ENCODE measurements around the gene PER3. TPM values are rescaled to one million over a fixed set of nuclear protein-coding genes. Genes with fewer than 3 reads are reported as not detected.
A peak's percentile ranks its signal among the peaks of the same experiment; 100 is the strongest.

PER3 gene
- total and polyA plus RNA-seq, 9 of the 15 experiments (the other 6 are each of a cell fraction or from before 2014, with no cell fraction given), result 11.9 to 22.5 (median 14.6) TPM

DNA sequence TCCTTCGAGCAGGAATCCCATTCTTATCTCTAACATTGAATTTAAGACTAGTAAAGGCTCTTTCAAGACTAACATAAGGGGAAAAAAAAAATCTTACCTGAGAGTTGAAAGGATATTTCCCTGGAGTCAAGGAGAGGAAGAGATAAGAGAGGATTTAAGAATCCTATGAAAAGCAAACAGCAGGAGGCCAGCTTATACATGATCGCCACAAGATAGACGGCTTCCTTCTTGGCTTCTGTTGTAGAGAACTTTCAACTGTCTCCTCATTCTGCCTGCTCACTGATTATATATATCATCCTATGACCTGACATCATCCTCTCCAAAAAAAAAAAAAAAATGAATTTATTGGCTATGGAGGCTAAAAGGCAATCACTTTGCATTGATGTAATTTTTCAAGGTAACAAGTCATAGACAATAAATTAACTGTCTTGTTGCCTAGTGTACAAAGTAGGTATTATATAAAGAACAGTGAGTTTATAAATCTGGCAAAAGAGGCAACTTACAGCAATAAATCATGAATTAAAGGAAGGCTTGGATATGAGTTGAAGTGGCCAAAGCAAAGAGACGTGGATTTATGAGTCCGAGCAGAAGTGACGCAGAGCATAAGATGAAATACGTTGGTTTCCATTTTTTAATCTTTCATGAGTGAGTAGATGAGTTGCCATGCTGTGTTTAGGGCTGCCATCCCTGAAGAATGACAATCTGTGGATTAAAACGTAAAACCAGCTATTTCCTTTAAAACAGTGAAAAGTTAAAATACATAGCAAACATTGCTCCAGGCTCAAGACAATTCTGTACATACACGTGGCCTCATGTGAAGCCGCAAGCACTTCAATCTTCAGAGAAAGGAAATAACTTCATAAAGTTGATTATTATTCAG, 69.0 kb downstream of the PER3 start, which contains the start of gene UTS2:
UTS2 (minus strand) TSS at position 262 of the 880 bp plus-strand sequence; CDS start at position 200, 62 bp downstream.
- no peaks in the 10 kb centered on the region for H4K20me1 ChIP-seq (replicated peaks; ENCODE audit: control insufficient read depth, insufficient read depth, low read length)
- no peak within 1 kb of the TSS for H2AFZ ChIP-seq (ENCODE audit: low read depth, low read length)
- H3K9ac ChIP-seq (ENCODE audit: insufficient read depth in 1 of 2, low read depth in 2 of 2, low read length in 2 of 2), result no peak within 1 kb of the TSS
- H3K9me3 ChIP-seq (replicated peaks; ENCODE audit: control insufficient read depth, insufficient read depth, low read depth, low read length), result no peaks in the 10 kb centered on the region
- in situ Hi-C loops (cut with MboI), result no loop called here
- WGBS (ENCODE audit: insufficient coverage, low coverage, missing lambda C conversion rate), result 27% methylated on average over 10 of the region's 10 CpGs
- peaks cover 2 to 13% of the 10 kb centered on the region in 2 experiments; a peak in 4 of 5 replicates for H3K4me1 ChIP-seq (replicated peaks in 1 of 2; ENCODE audit: control insufficient read depth in 2 of 2, insufficient read depth in 2 of 2, low read length in 2 of 2)
- H3K27me3 ChIP-seq (ENCODE audit: control insufficient read depth in 2 of 2, insufficient read depth in 2 of 2, low read length in 2 of 2), result no peaks in the 10 kb centered on the region
- H3K4me3 ChIP-seq, result no peak within 1 kb of the TSS
- ChIA-PET POLR2A (interaction anchor here (1.3 kb wide), 1 partner anchor 12 kb away, joined by 3 read pairs; no protein-coding TSS in a partner anchor), CTCF (ENCODE audit: low intra/inter-chr PET ratio) (interaction anchor here (0.6 kb wide), 1 partner anchor 101 kb away, joined by 5 read pairs; no protein-coding TSS in a partner anchor)
- no TSS peak for BruUV-seq (replicated peaks)
- H3K36me3 ChIP-seq (ENCODE audit: control insufficient read depth, insufficient read depth, low read length), result no peaks in the 10 kb centered on the region
- no peak within 1 kb of the TSS for H3K4me2 ChIP-seq (ENCODE audit: insufficient read depth, low read length)
- intact Hi-C loops (cut with micrococcal nuclease), result no loop called here
- DNase-seq (ENCODE audit: extremely low read depth in 1 of 4, low spot score in 3 of 4) (peak in 1 of 4 experiments; percentile 25), ATAC-seq (0 out of 3 replicates have a peak, but pooled peaks have one; percentile 17), FAIRE-seq (peak; percentile 15)
- no peak within 1 kb of the TSS for H3K27ac ChIP-seq (ENCODE audit: extremely low read depth, low read depth, low read length)
- H3K9me1 ChIP-seq (ENCODE audit: control insufficient read depth, insufficient read depth, low read length), result no peaks in the 10 kb centered on the region
- no peaks in the 10 kb centered on the region for H3K79me2 ChIP-seq (ENCODE audit: control insufficient read depth, insufficient read depth, low read length)
- TF ChIP-seq MGA (IDR thresholded peaks at IDR 0.05) (no peak), NFIC (IDR thresholded peaks at IDR 0.05) (no peak), TCF15 (CRISPR knock-in tag; IDR thresholded peaks at IDR 0.05) (no peak), MBD2 (IDR thresholded peaks at IDR 0.05; ENCODE audit: borderline replicate concordance, low read depth) (no peak), SIN3B (IDR thresholded peaks at IDR 0.05; ENCODE audit: low read depth) (no peak), CBFA2T2 (conservative IDR thresholded peaks at IDR 0.05) (0 out of 2 replicates have a peak, but pooled peaks have one; percentile 34), KDM1A (IDR thresholded peaks at IDR 0.05) (peak in 1 of 2 experiments; percentile 46; a peak in 2 of 4 replicates), CBX1 (IDR thresholded peaks at IDR 0.05; ENCODE audit: low read depth) (no peak), KDM4B (IDR thresholded peaks at IDR 0.05; ENCODE audit: borderline replicate concordance in 2 of 2, low read depth in 1 of 2) (no peak), SP1 (CRISPR knock-in tag; IDR thresholded peaks at IDR 0.05) (no peak)

Measured in K562 (cell line).